Neural progenitor cell (in vitro differentiated cells): ENCODE results near the gene KLHL15. TPM values are rescaled to one million over a fixed set of nuclear protein-coding genes. Genes with fewer than 3 reads are reported as not detected.

Source experiments
- DNase-seq: peaks from one replicate; pipeline ENCODE4 v3.0.0-alpha.2; 2016; ENCODE audit warnings: low spot score
- H2AFZ ChIP-seq: fragments of 200-600 bp; sonication (generic); replicated peaks from 2 replicates; pipeline ENCODE4 v1.6.1; 2016; ENCODE audit warnings: antibody characterized with exemption
- H3F3A ChIP-seq: fragments of 200-600 bp; sonication (generic); 2 replicates; pipeline ENCODE4 v1.6.1; 2016; ENCODE audit warnings: antibody characterized with exemption, low read depth
- H3K27ac ChIP-seq: fragments of 200-600 bp; sonication (generic); 2 replicates; pipeline ENCODE4 v1.5.1; 2016; ENCODE audit warnings: mild to moderate bottlenecking
- H3K27me3 ChIP-seq: fragments of 200-600 bp; sonication (generic); 2 replicates; pipeline ENCODE4 v1.6.1; 2016; ENCODE audit warnings: mild to moderate bottlenecking, moderate library complexity
- H3K36me3 ChIP-seq: fragments of 200-600 bp; sonication (generic); 2 replicates; pipeline ENCODE4 v1.5.1; 2016
- H3K4me1 ChIP-seq: fragments of 200-600 bp; sonication (generic); 2 replicates; pipeline ENCODE4 v1.6.1; 2016; ENCODE audit warnings: mixed run types
- H3K4me2 ChIP-seq: fragments of 200-600 bp; sonication (generic); 2 replicates; pipeline ENCODE4 v1.6.1; 2016
- H3K4me3 ChIP-seq: fragments of 200-600 bp; sonication (generic); 2 replicates; pipeline ENCODE4 v1.5.1; 2016
- H3K79me2 ChIP-seq: fragments of 200-600 bp; sonication (generic); 2 replicates; pipeline ENCODE4 v1.6.1; 2016; ENCODE audit warnings: low read depth
- H3K9ac ChIP-seq: fragments of 200-600 bp; sonication (generic); 2 replicates; pipeline ENCODE4 v1.6.1; 2016
- H3K9me3 ChIP-seq: fragments of 200-600 bp; sonication (generic); 2 replicates; pipeline ENCODE4 v1.5.1; 2016; ENCODE audit warnings: low read depth
- H4K20me1 ChIP-seq: fragments of 200-600 bp; sonication (generic); 2 replicates; pipeline ENCODE4 v1.6.1; 2016; ENCODE audit warnings: low read depth
- H3K27ac Mint-ChIP-seq: 3 replicates; pipeline ENCODE4 v1.8.0; 2021; ENCODE audit warnings: mixed read lengths
- H3K27me3 Mint-ChIP-seq: 2 replicates; pipeline ENCODE4 v1.8.0; 2022; ENCODE audit warnings: low read depth, mild to moderate bottlenecking, inconsistent platforms, moderate library complexity, mixed read lengths; ENCODE audit not compliant: insufficient read depth
- H3K36me3 Mint-ChIP-seq: 3 replicates; pipeline ENCODE4 v1.8.0; 2021; ENCODE audit warnings: mixed read lengths
- H3K4me1 Mint-ChIP-seq: 3 replicates; pipeline ENCODE4 v1.8.0; 2021; ENCODE audit warnings: mixed read lengths
- H3K4me3 Mint-ChIP-seq: 3 replicates; pipeline ENCODE4 v1.8.0; 2021; ENCODE audit warnings: mild to moderate bottlenecking, moderate library complexity, mixed read lengths
- H3K9me3 Mint-ChIP-seq: 3 replicates; pipeline ENCODE4 v1.8.0; 2020; ENCODE audit warnings: mixed read lengths
- CTCF ChIP-seq: fragments of 200-600 bp; sonication (generic); IDR thresholded peaks from 2 replicates; pipeline ENCODE4 v1.5.1; 2017; ENCODE audit warnings: antibody characterized with exemption, mild to moderate bottlenecking
- EZH2 ChIP-seq: fragments of 200-600 bp; sonication (generic); IDR thresholded peaks from 2 replicates; pipeline ENCODE4 v1.6.1; 2017; ENCODE audit warnings: antibody characterized with exemption, mild to moderate bottlenecking, moderate library complexity
- EZH2phosphoT487 ChIP-seq: fragments of 200-600 bp; sonication (generic); IDR thresholded peaks from 2 replicates; pipeline ENCODE4 v1.6.1; 2017; ENCODE audit warnings: antibody characterized with exemption
- total RNA-seq: library from RNA; depleted of rRNA; stranded (reverse); fragments of >200 nt; gene quantifications from 2 replicates; pipeline ENCODE4 v1.2.3, GENCODE V29; 2015; ENCODE audit warnings: low replicate concordance

The KLHL15 gene
- total RNA-seq, 1 donor from 2014 or later: 46.9 TPM

- peaks cover 32% of the 10 kb centered on the region for H3K36me3 Mint-ChIP-seq
- no peak overlapping the region for H3K27ac Mint-ChIP-seq
These were observed 36.5 kb downstream of the KLHL15 start for GRCh38 chrX:23990455-23990854.

GRCh38 chrX:23989689-23990088 lies 37.3 kb downstream of the KLHL15 start:
- H3K9me3 ChIP-seq: no peaks in the 10 kb centered on the region
- TF ChIP-seq CTCF: no peak
- no peak for TF ChIP-seq EZH2
- no peak for TF ChIP-seq EZH2phosphoT487
- H4K20me1 ChIP-seq: peaks cover 17% of the 10 kb centered on the region
- no peak overlapping the region for H3K4me3 Mint-ChIP-seq
- no peak overlapping the region for H3K9ac ChIP-seq
- peaks cover 45% of the 10 kb centered on the region for H3K79me2 ChIP-seq
- no peaks in the 10 kb centered on the region for H3K27me3 ChIP-seq
- DNase-seq: no peak
- H3K27me3 Mint-ChIP-seq: no peaks in the 10 kb centered on the region
- no peaks in the 10 kb centered on the region for H3K4me1 Mint-ChIP-seq
- H3F3A ChIP-seq: peaks cover 3% of the 10 kb centered on the region
- H3K36me3 Mint-ChIP-seq: peaks cover 33% of the 10 kb centered on the region
- no peak overlapping the region for H3K27ac ChIP-seq
- H3K36me3 ChIP-seq: peaks cover 19% of the 10 kb centered on the region
- no peaks in the 10 kb centered on the region for H3K9me3 Mint-ChIP-seq
- no peak overlapping the region for H3K27ac Mint-ChIP-seq
- H2AFZ ChIP-seq: no peak overlapping the region
- H3K4me3 ChIP-seq: no peak overlapping the region
- H3K4me2 ChIP-seq: no peak overlapping the region
- H3K4me1 ChIP-seq: no peaks in the 10 kb centered on the region

More at GRCh38 chrX:23990455-23990854, 36.5 kb downstream of the KLHL15 start:
- Histone ChIP-seq H3K27me3 (no peaks in the 10 kb centered on the region), H3K9ac (no peak overlapping the region), H3F3A (peaks cover 3% of the 10 kb centered on the region), H3K9me3 (no peaks in the 10 kb centered on the region), H3K27ac (no peak overlapping the region), H3K4me1 (no peaks in the 10 kb centered on the region), H4K20me1 (peaks cover 19% of the 10 kb centered on the region), H3K79me2 (peaks cover 50% of the 10 kb centered on the region), H2AFZ (no peak overlapping the region), H3K36me3 (peaks cover 13% of the 10 kb centered on the region), H3K4me2 (no peak overlapping the region), H3K4me3 (no peak overlapping the region)
- H3K4me3 Mint-ChIP-seq: no peak overlapping the region
- no peaks in the 10 kb centered on the region for H3K4me1 Mint-ChIP-seq
- TF ChIP-seq CTCF (no peak), EZH2phosphoT487 (no peak), EZH2 (no peak)
- DNase-seq: no peak
- no peaks in the 10 kb centered on the region for H3K9me3 Mint-ChIP-seq
- no peaks in the 10 kb centered on the region for H3K27me3 Mint-ChIP-seq

- H3K27ac ChIP-seq: no peak overlapping the region
- Mint-ChIP-seq H3K4me1 (peaks cover 21% of the 10 kb centered on the region), H3K4me3 (no peak overlapping the region), H3K27ac (no peak overlapping the region), H3K27me3 (no peaks in the 10 kb centered on the region), H3K36me3 (peaks cover 20% of the 10 kb centered on the region), H3K9me3 (no peaks in the 10 kb centered on the region)
- H4K20me1 ChIP-seq: peaks cover 12% of the 10 kb centered on the region
- no peak overlapping the region for H3K4me3 ChIP-seq
- DNase-seq: no peak
- H3K9me3 ChIP-seq: no peaks in the 10 kb centered on the region
- no peak overlapping the region for H3K9ac ChIP-seq
- peaks cover 22% of the 10 kb centered on the region for H3K36me3 ChIP-seq
- H2AFZ ChIP-seq: no peak overlapping the region
- peaks cover 33% of the 10 kb centered on the region for H3F3A ChIP-seq
- no peak overlapping the region for H3K4me2 ChIP-seq
- peaks cover 11% of the 10 kb centered on the region for H3K79me2 ChIP-seq
- TF ChIP-seq EZH2phosphoT487: no peak
- TF ChIP-seq CTCF: no peak
- no peak for TF ChIP-seq EZH2
- H3K4me1 ChIP-seq: peaks cover 26% of the 10 kb centered on the region
- H3K27me3 ChIP-seq: no peaks in the 10 kb centered on the region
These were observed 44.1 kb downstream of the KLHL15 start for GRCh38 chrX:23982891-23983290.
